ENCODE measurements around the gene IL1R1. TPM values are rescaled to one million over a fixed set of nuclear protein-coding genes. Genes with fewer than 3 reads are reported as not detected.
"Not testable (repeated sequence)": the region's sequence is repeated elsewhere in the genome, so short reads cannot be mapped to it uniquely, and the experiment has no call there.

The IL1R1 gene
- total RNA-seq, 1 donor from 2014 or later, result 10.7 TPM

GRCh38 chr2:102119255-102119654 lies 23.3 kb upstream of the IL1R1 start:
- H3K4me3 ChIP-seq (ENCODE audit: low read depth, low read length), result no peak overlapping the region
- no peak for DNase-seq (ENCODE audit: low read depth)
- no peak for TF ChIP-seq CTCF (conservative IDR thresholded peaks at IDR 0.05; ENCODE audit: low read depth, low read length)

- H3K4me3 ChIP-seq (ENCODE audit: low read depth, low read length), result no peak overlapping the region
- no peak for TF ChIP-seq CTCF (conservative IDR thresholded peaks at IDR 0.05; ENCODE audit: low read depth, low read length)
- no peak for DNase-seq (ENCODE audit: low read depth)
Measured at GRCh38 chr2:102120261-102120660, 22.3 kb upstream of the IL1R1 start.

- no peak for DNase-seq (ENCODE audit: low read depth)
- H3K4me3 ChIP-seq (ENCODE audit: low read depth, low read length), result no peak overlapping the region
- TF ChIP-seq CTCF (conservative IDR thresholded peaks at IDR 0.05; ENCODE audit: low read depth, low read length), result no peak
Measured at GRCh38 chr2:102120701-102121159, 21.8 kb upstream of the IL1R1 start.

GRCh38 chr2:102122115-102122514 lies 20.4 kb upstream of the IL1R1 start:
- no peak for TF ChIP-seq CTCF (conservative IDR thresholded peaks at IDR 0.05; ENCODE audit: low read depth, low read length)
- DNase-seq (ENCODE audit: low read depth), result no peak
- no peak overlapping the region for H3K4me3 ChIP-seq (ENCODE audit: low read depth, low read length)

GRCh38 chr2:102122909-102123308 lies 19.6 kb upstream of the IL1R1 start:
- no peak for DNase-seq (ENCODE audit: low read depth)
- no peak overlapping the region for H3K4me3 ChIP-seq (ENCODE audit: low read depth, low read length)
- no peak for TF ChIP-seq CTCF (conservative IDR thresholded peaks at IDR 0.05; ENCODE audit: low read depth, low read length)

GRCh38 chr2:102124421-102124820 lies 18.1 kb upstream of the IL1R1 start:
- not testable (repeated sequence) for H3K4me3 ChIP-seq (ENCODE audit: low read depth, low read length); DNase-seq (ENCODE audit: low read depth)

- TF ChIP-seq CTCF (conservative IDR thresholded peaks at IDR 0.05; ENCODE audit: low read depth, low read length), result no peak
- no peak for DNase-seq (ENCODE audit: low read depth)
- no peak overlapping the region for H3K4me3 ChIP-seq (ENCODE audit: low read depth, low read length)
Measured at GRCh38 chr2:102126169-102126568, 16.4 kb upstream of the IL1R1 start.

GRCh38 chr2:102126660-102127059 lies 15.9 kb upstream of the IL1R1 start:
- no peak overlapping the region for H3K4me3 ChIP-seq (ENCODE audit: low read depth, low read length)
- TF ChIP-seq CTCF (conservative IDR thresholded peaks at IDR 0.05; ENCODE audit: low read depth, low read length), result no peak
- DNase-seq (ENCODE audit: low read depth), result no peak
